ENCODE results near the gene PCDHGA1.

PCDHGA1 gene

GRCh38 chr5:141515141-141515540 lies 184.8 kb downstream of the PCDHGA1 start:
- DNase-seq: no peak

DNA sequence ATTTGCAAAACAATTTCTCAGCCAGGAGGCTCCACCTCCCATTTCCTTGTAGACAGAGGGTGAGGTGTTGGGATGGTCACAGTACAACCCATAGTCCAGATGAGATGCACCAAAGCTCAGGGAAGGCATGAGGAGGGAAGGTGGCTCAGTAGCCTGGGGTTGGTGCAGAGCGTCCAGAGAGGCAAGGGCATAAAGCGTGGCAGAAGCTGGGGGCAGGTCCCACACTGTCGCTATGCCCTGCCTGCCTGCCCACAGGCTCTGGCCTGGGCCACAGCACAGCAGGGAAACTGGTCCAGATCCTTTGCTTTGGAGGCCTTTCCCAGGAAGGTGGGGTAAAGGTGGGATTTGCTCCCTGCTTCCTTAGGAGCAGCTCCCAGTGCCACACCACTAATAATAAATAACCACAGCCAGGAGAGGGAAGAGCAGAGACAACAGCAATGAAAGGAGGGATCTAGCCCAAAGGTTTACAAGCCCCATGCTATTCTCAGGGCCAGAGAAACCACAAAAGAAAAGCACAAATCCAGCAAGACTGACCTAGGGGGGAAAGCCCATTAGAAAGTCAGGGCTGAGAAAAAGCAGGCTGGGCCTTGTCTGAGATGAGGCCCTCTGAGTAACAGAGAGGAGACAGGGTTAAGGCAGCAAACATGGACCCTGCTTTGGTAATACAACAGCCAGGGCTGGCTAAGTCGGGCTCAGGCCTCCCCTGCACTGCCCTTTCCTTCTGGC lies 185.8 kb downstream of the PCDHGA1 start:
- DNase-seq: no peak

DNA sequence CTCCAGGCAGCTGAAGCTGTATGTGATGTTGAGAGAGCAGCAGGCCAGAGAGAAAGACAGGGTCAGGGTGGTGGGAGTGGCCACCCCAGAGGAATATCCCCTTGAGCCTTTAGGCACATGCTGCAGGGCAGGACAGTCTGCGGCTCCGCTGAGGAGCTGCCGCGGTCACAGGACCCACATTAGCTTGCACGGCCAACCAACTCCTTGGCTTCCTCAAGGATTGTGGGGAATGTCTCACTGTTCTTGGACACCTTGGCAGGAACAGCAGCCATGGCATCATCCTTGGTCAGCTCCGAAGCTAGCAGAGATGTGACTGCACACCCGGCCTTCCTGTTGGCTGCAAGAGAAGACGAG lies 186.3 kb downstream of the PCDHGA1 start:
- no peak for DNase-seq

GRCh38 chr5:141517312-141517711 lies 187.0 kb downstream of the PCDHGA1 start:
- DNase-seq: no peak

DNA sequence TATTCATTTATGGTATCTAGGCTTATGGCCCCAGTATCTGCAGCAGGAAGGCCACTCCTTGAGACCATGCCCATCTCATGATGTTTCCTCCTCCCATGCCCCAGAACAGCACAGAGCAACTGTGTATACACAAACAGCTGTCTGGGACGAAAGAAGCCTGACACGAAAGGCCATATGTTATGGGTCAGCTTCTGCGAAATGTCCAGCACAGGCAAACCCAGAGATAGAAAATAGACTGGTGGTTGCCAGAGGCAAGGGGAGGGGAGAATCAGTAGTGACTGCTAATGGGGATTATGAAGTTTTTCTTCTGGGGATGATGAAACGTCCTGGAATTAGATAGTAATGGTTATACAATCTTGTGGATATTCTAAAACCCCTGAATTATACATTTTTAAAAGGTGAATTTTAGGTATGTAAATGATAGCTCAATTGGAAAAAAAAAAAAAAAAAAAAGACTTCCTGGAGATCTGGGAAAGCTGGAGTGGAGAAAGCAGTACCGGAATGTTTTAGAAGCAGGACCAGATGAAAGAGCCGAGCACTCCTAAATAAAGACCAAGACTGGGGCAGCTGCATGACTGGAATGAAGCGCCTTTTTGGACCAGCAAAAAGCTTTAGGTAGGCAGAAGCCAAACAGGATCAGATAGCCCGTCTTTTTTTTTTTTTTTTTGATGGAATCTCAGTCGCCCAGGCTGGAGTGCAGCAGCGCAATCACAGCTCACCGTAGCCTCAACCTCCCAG lies 187.7 kb downstream of the PCDHGA1 start:
- DNase-seq: no peak

- no peak for DNase-seq
These were observed 188.3 kb downstream of the PCDHGA1 start for GRCh38 chr5:141518618-141519015.

GRCh38 chr5:141519605-141520565 lies 189.6 kb downstream of the PCDHGA1 start:
- no peak for DNase-seq

GRCh38 chr5:141521244-141521781 lies 191.0 kb downstream of the PCDHGA1 start:
- peak; percentile 90 for DNase-seq

DNA sequence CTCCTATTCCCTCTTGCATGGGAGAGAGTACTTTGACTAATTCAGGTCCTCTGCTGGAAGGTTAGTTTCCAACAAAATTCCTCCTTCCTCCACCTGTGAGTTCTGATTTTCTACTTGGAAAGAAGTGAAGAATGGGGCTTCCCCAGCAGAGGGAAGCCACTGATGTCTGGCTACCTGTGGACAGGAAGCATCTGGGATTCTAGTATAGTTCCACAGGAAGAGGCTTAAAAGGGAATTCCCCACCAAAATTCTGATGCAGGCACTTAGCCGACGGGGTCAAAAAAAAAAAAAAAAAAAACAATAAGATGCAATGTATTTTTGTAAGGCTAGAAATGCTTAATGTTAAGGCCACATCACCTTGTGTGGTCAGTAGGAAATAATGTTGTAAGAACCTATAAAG lies 192.0 kb downstream of the PCDHGA1 start:
- no peak for DNase-seq

DNA sequence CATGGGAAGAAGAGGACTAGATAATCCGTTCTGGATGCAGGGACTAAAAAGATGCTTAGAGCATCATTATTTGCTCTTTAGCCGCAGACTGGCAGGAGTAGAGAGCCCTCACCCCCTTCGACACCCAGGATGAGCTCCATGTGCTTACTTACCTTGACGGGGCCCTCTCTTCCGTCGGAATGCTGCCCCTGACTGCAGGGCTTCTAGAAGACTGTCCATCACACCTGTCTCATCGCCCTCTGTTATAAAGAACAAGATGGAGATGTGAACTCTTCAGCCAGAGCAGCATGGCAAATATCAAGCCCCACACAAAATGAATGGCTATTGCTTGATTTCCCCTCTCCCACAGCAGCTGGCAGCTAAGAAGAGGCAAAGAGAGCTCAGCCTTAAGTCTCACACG lies 193.7 kb downstream of the PCDHGA1 start:
- no peak for DNase-seq

DNA sequence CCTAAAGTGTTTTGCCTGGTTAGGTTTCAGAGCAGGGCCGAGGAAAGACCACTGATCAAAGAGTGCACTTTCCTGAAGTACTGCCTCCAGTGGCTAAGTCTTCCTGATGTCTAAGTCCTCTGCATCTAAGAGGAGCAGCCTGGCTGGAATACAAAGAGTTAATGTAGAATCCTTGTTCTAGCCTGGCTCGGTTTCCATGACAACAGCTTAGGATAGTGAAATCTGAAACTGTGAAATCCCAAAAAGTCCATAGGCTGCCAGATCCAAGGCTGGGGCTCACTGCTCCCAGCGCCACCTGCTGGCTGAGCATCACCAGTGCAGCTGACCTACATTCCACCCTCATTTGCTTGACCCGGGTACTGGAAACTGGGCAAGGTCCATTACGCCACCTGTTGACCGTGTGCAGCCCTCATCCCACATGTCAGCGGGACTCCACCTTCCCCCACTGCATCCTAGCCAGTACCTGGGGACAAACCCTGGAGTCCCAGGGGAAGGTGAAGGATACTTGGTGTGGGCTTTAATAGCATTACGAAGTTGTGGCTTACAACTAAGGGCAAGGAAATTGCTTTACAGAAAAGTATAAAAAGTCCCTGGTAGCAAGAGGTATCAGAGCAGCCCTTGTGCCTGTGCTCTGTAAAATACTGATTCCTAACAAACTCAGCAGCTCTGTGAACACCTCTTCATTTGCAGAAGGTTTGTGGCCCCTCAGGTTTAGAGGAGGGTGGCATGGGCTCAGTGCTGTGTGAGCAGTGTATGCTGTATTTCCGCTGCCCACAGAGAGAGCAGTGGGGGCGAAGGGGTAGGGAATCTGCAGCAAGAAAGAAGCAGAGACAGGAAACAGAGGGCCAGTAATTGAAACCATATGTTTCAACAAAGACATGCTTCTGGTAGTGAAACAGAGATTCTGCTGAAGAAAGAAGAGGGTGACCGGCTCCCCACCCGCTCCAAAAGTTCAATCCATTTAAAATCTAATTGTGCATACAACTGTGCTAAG lies 194.6 kb downstream of the PCDHGA1 start:
- DNase-seq: peak; percentile 98

DNA sequence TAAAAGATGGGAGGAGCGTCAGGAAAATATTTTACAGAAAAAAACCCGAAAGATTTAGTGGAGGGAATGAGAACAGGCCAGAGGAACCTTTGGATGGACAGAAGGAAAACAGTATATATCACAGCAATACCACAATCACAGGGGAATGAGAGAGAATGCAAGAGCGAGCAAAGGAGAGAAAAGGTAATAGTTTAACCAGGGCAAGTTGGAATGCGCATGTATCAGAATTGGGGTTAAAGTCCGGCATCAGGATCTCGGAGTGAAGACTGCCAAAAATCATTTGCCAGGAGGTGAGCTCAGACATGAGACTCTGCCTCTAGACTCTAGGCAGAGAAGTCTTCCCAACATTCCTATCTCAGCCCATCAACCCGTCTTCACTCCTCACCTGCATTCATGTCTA lies 195.3 kb downstream of the PCDHGA1 start:
- no peak for DNase-seq

DNA sequence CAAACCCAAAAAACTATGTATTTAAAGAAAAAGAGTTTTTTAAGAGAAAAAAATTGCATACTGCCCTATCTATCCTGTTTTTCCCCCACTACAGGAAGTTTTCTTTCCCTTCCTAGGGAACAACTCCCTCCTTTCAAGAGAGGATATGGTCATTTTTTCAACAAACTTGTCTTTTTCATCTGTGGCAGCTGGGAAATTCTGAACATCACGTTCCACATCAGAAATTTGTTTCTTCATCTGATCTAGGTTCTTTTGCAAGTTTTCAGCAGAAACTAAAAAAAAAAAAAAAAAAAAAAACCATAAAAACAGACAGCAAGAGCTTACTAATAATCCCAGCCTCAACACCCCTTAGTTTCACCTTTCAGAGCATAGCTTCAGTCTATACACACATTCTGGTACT lies 197.1 kb downstream of the PCDHGA1 start:
- no peak for DNase-seq

DNA sequence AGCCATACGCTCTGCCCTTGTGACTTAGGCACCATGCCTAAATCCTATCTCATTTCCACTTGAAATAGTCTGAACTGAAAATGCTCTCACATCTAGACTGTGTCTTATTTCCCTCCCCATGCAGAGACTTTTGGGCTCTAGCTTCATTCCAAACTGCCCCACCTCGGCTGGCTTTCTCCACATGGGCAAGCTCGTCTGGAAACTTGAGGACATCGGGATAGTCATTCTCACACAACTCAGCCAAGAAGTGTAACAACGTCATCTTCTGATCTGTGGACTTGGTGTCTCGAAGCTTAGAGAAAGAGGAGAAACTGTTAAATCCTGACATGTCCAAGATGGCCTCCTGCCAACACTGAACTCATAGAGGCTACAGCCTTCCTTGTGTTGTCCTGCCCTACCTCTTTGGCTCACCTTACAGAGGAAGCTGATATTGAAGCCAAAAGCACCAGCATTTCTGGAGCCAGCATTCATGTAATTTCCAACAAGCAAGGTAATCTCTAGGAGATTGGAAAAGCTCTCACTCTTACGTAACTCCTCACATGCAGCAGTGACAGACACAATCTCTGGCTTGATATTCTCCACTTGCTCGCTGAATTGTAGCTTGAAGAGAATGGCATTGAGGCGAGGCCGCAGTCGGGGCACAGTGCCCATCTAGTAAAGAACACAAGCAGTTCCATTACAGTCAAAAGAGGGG lies 198.1 kb downstream of the PCDHGA1 start:
- DNase-seq: no peak

DNA sequence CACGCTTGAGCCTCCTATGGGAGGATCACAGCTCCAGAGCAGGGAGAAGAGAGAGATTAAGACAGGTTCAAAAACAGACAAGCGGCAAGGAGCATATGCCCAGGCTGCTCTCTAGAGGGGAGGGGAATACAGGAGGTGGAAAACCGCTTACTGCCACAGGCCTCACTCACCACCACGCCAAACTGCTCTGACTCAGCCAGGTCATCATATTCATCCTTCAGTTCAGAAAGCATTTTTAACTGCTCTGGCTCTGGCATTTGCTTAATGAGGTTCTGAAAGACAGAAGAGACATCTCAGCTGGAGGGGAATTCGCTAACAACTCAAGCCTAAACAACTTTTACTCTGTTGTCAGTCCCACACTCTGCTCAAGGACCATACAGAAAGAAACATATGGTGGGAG lies 198.7 kb downstream of the PCDHGA1 start:
- DNase-seq: no peak

GRCh38 chr5:141529873-141530272 lies 199.6 kb downstream of the PCDHGA1 start:
- no peak for DNase-seq

DNA sequence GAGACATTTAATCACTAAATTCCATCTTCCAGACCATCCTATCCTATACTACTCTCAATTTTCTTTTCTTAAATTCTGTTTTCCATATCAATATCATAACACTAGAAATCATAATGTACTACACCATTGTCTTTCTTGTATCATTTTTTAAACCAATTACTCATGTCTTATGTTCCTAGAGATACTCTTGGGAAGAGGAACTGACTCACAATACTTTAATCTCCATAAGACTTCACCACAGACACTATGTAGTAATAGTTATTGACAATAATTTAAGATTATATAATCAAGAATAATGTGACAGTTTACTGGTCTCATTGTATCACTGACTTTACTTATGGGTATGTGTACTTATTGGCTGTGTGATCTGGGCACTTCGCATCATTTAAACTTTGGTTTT lies 202.4 kb downstream of the PCDHGA1 start:
- DNase-seq: no peak

DNA sequence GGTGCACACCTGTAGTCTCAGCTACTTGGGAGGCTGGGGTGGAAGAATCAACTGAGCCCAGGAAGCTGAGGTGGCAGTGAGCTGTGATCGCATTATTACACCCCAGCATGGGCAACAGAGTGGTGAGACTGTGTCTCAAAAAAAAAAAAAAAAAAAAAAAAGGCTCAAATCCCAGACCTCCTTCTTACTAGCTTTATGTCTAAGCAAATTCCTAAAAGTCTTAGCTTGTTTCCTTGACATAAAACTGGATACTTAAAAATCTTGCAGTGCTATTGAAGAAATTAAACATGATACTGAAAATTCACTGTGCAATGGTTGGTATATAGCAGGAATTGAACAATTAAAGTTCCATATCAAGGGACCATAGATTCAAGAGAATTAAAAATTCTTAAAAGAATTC lies 203.6 kb downstream of the PCDHGA1 start:
- DNase-seq: no peak

GRCh38 chr5:141534492-141535213 lies 204.3 kb downstream of the PCDHGA1 start:
- no peak for DNase-seq

DNA sequence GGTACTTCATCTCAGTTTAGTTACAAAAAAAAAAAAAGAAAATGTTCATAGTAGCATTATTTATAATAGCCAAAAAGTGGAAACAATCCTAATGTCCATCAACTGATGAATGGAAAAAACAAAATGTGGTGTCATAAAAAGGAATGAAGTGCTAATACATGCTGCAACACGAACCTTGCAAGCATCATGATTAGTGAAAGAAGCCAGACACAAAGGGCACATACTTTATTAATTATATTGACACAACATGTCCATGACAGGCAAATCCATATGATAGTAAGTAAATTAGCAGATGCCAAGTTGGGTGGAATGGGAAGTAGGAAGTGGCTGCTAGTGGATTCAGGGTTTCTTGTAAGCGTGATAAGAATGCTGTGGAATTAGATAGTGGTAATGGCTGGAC lies 212.7 kb downstream of the PCDHGA1 start:
- DNase-seq: no peak

DNA sequence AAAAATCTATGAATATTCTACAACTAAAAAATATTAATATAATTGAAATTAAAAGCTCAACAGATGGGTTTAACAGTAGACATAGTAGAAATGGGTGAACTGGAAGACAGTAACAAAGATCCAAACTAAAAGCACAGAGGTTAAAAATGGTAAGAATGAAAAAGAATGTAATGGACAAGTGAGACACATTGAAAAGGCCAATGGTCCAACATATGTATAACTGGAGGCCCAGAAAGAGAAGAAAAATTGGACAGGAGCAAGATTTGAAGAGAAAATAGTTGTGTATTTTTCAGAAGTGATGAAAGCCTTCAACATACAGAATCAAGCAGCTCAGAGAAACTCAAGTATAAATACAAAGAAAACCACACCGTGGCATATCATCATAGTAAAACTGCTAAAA lies 217.2 kb downstream of the PCDHGA1 start:
- DNase-seq: no peak

Data from amniotic stem cell (primary cell).